Cardiac muscle cell (in vitro differentiated cells and primary cell): ENCODE results near the gene HHATL. TPM values are rescaled to one million over a fixed set of nuclear protein-coding genes. Genes with fewer than 3 reads are reported as not detected.

Source experiments
- DNase-seq, 2 donors: peaks; one replicate each; pipeline versions ENCODE4 v3.0.0 to v3.0.0-alpha.2; 2010 to 2017; ENCODE audit warnings: low read depth in 1 of 2, low spot score in 1 of 2
- H3K27ac ChIP-seq: fragments of 200-600 bp; sonication (generic); 2 replicates; pipeline ENCODE4 v1.5.1; 2016
- H3K27me3 ChIP-seq: fragments of 200-600 bp; sonication (generic); 2 replicates; pipeline ENCODE4 v1.6.0; 2016; ENCODE audit warnings: control low read depth
- H3K36me3 ChIP-seq: fragments of 200-600 bp; sonication (generic); 2 replicates; pipeline ENCODE4 v1.5.1; 2016; ENCODE audit warnings: control low read depth
- H3K4me1 ChIP-seq: fragments of 200-600 bp; sonication (generic); 2 replicates; pipeline ENCODE4 v1.8.1; 2017; ENCODE audit warnings: low read depth, mild to moderate bottlenecking, mixed run types
- H3K4me3 ChIP-seq: fragments of 200-600 bp; sonication (generic); 2 replicates; pipeline ENCODE4 v1.5.1; 2016; ENCODE audit warnings: mild to moderate bottlenecking
- H3K9me3 ChIP-seq: fragments of 200-600 bp; sonication (generic); 2 replicates; pipeline ENCODE4 v1.5.1; 2017; ENCODE audit warnings: low read depth, mild to moderate bottlenecking, control low read depth
- polyA plus RNA-seq: library from polyadenylated mRNA; unstranded; fragments of >200 nt; fragmentation: Nextera tagmentation; extraction: Ambion mirVana; gene quantifications from 2 replicates; pipeline ENCODE4 v1.2.1, GENCODE V29; 2016
- total RNA-seq: library from RNA; depleted of rRNA; stranded (reverse); fragments of >200 nt; gene quantifications from 2 replicates; pipeline ENCODE4 v1.2.3, GENCODE V29; 2016
- TF ChIP-seq, protein P1 (sequence below): IDR thresholded peaks from 2 replicates; pipeline ENCODE4 v1.5.1; 2012; ENCODE audit warnings: low read depth, mild to moderate bottlenecking, low read length

HHATL gene
- total and polyA plus RNA-seq, 2 experiments from 2014 or later: 7.8 to 8.1 TPM

DNA sequence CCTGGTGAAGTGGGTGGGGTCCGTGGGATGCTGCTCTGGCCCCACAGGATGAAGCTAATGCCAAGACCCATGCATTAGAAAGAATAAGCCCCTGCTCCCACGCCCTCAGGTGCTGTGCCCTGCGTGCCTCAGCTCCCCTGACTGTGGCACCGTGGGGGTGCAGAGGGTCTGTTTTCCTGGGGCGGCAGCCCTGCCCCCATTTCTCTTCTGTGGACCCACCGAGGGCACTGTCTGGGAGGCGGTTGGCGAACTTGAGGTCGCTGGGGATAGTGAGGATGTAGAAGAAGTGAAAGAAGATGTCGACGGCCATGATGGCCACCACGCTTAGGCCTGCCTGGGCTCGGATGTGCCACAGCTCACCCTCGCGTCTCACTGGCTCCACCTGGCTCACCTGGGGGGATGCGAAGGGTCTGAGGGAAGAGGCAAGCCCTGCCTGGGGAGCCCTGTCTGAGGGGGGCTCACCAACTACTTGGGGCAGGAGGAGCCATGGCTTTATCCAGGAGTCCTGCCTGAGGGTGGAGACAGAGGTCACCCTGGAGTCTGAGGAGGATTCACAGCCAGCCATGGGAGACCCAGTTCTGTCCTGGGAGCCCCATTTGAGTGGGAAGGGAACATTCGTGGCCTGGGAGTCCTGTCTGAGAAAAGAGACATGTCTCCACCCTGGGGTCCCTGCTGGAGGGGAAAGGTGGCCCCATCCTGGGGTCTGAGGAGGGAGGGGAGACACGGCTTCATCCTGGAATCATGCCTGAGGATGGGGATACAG, 5.1 kb downstream of the HHATL start:
- Histone ChIP-seq H3K27ac (no peak overlapping the region), H3K4me3 (no peak overlapping the region), H3K9me3 (no peaks in the 10 kb centered on the region), H3K4me1 (peaks cover 8% of the 10 kb centered on the region), H3K27me3 (no peaks in the 10 kb centered on the region), H3K36me3 (no peaks in the 10 kb centered on the region)
- DNase-seq: no peak
- TF ChIP-seq, protein P1, sequence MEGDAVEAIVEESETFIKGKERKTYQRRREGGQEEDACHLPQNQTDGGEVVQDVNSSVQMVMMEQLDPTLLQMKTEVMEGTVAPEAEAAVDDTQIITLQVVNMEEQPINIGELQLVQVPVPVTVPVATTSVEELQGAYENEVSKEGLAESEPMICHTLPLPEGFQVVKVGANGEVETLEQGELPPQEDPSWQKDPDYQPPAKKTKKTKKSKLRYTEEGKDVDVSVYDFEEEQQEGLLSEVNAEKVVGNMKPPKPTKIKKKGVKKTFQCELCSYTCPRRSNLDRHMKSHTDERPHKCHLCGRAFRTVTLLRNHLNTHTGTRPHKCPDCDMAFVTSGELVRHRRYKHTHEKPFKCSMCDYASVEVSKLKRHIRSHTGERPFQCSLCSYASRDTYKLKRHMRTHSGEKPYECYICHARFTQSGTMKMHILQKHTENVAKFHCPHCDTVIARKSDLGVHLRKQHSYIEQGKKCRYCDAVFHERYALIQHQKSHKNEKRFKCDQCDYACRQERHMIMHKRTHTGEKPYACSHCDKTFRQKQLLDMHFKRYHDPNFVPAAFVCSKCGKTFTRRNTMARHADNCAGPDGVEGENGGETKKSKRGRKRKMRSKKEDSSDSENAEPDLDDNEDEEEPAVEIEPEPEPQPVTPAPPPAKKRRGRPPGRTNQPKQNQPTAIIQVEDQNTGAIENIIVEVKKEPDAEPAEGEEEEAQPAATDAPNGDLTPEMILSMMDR: no peak

DNA sequence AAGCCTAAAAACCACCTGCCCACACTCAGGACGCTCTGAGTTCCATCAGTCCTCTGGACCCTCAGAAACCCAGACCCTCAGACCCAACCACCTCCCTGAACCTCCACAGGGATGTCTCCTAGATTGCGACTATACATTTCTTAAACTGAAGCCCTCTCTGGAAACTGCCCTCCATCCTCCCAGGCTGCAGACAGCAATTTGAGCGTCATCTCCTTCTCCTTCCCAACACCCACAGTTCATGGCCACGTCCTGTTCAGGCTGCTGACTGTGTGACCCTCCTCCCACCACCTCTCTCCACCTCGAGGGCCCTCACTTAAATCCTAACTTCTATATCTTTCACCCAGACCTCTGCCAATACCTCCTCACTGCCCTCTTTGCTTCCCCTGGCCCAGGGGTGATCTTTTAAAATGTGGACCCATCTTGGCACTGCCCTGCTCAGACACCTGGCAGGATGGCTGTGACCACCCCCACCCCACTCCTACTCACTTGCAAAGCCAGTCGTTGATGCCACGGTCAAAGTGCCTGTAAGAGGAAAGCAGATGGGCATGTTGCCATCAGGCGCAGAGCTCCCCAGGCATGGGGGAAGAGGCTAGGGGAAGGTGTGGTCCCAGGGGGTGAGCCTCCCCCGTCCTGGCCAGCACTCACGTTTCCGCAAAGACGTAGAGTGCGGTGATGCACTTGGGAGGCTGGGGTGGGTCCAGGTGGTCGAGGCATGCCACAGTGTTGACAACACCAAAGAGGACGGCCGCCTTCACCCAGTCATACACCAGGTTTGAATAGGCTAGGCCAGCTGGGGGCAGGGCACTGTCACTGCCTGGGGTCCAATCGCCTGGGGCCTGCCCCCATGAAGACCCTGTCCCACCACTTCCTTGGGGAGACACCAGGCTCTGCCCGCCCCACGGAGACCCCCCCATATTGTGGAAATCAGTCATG, 6.0 kb downstream of the HHATL start:
- no peak overlapping the region for H3K4me3 ChIP-seq
- no peak for DNase-seq
- no peaks in the 10 kb centered on the region for H3K36me3 ChIP-seq
- H3K4me1 ChIP-seq: peaks cover under 1% of the 10 kb centered on the region
- TF ChIP-seq, protein P1: no peak
- no peaks in the 10 kb centered on the region for H3K27me3 ChIP-seq
- H3K9me3 ChIP-seq: no peaks in the 10 kb centered on the region
- no peak overlapping the region for H3K27ac ChIP-seq

DNA sequence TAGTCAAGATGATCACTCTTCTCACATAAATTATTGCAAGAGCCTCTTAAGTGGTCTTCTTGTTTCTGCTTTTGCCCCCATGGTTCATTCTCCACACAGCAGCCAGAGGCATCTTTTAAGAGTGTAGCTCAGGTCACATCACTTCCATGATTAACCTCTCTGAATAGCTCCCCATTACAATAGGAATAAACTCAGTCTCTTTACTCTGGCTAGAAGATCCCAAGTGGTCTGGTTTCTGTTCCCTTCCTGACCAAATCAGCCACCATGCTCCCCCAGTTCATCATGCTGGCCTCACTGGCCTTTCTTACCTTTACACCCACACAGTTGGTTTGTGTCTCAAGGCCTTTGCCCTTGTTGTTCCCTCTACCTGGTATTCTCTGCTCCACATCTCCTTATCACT, 8.2 kb downstream of the HHATL start:
- Histone ChIP-seq H3K9me3 (no peaks in the 10 kb centered on the region), H3K36me3 (no peaks in the 10 kb centered on the region), H3K27me3 (no peaks in the 10 kb centered on the region), H3K27ac (no peak overlapping the region), H3K4me3 (no peak overlapping the region), H3K4me1 (no peaks in the 10 kb centered on the region)
- TF ChIP-seq, protein P1: no peak
- DNase-seq: no peak

DNA sequence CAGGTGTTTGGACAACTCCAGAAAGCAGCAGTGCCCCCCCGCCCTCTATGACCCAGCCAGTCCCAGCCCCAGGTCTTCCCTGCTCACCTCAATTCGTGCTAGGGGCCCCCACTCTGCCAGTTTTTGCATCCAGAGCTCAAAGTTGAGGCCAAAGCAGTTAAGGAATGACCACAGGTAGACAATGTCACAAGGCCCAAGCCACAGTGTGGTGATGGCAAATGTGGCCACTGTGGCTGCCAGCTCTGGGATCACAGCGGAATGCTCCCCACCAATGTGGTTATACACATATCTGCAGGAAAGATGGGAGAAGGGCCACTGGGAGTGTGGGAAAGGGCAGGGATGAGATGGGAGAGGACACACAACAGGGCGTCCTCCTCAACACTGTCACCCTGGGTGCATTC, 9.1 kb downstream of the HHATL start:
- H3K36me3 ChIP-seq: no peaks in the 10 kb centered on the region
- H3K9me3 ChIP-seq: no peaks in the 10 kb centered on the region
- H3K27me3 ChIP-seq: no peaks in the 10 kb centered on the region
- H3K4me1 ChIP-seq: no peaks in the 10 kb centered on the region
- no peak for DNase-seq
- H3K4me3 ChIP-seq: no peak overlapping the region
- TF ChIP-seq, protein P1: no peak
- no peak overlapping the region for H3K27ac ChIP-seq

DNA sequence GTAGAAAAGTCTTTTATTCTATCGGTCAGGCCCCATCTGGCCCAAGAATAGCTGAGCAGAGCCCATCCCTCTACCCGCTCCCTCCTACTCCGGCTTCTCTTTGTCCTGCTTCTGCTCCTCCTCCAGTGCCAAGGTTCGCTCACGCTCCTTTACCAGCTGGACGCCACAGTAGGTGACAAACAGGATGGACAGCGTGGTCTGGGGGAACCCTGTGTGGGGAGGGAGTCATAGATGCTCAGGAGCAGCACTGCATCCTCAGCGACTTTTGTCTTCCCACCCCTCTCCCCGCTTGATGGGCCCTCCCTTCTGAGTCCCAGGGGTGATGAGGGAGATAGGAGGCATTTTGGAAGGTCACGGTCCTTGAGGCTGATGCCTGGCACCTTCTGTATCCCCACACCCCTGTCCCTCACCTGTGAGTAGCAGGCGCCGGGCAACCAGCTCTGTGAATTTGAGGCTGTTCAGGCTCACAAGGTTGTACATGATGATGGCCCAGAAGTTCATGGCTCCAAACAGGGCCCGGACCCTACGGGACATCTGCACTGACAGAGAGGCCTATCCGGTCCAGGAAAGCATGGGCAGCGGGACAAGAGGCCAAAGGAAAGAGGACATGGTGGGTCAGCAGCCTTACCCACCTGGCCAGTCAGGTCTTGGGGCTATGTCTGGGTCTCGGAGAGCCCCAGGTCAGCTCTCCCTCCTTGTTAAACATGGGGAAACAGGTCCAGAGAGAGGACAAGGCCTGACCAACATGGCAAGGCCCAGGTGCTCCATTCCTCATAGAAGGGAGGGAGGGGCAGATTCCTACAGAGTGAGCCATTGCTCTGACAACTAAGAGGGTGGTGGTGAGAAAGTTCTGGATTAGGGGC, 9.7 kb downstream of the HHATL start:
- no peaks in the 10 kb centered on the region for H3K36me3 ChIP-seq
- TF ChIP-seq, protein P1: no peak
- no peak for DNase-seq

More for the DNA sequence above, 9.7 kb downstream of the HHATL start:
- H3K27me3 ChIP-seq: no peaks in the 10 kb centered on the region
- no peak overlapping the region for H3K4me3 ChIP-seq
- no peaks in the 10 kb centered on the region for H3K9me3 ChIP-seq
- H3K4me1 ChIP-seq: no peaks in the 10 kb centered on the region
- no peak overlapping the region for H3K27ac ChIP-seq
